Vagina (tissue), 2 donors: ENCODE data around the gene FAM174A. TPM values are rescaled to one million over a fixed set of nuclear protein-coding genes. Genes with fewer than 3 reads are reported as not detected.
A peak's percentile ranks its signal among the peaks of the same experiment; 100 is the strongest.

ENCODE experiments used
- DNase-seq, 2 donors: peaks; one replicate each; pipeline ENCODE4 v3.0.0-alpha.2; 2017; ENCODE audit errors: extremely low spot score in 2 of 2
- H3K27ac ChIP-seq: fragments of 200-600 bp; sonication (generic); one replicate; pipeline ENCODE4 v1.5.1; 2019
- H3K27me3 ChIP-seq: fragments of 200-600 bp; sonication (generic); one replicate; pipeline ENCODE4 v1.5.1; 2019
- H3K36me3 ChIP-seq, 2 donors: fragments of 200-600 bp; sonication (generic); one replicate each; pipeline ENCODE4 v1.5.1; 2017 to 2019
- H3K4me1 ChIP-seq: fragments of 200-600 bp; sonication (generic); one replicate; pipeline ENCODE4 v1.5.1; 2019
- H3K4me3 ChIP-seq, 2 donors: fragments of 200-600 bp; sonication (generic); 1 replicate in 1 of 2; 2 replicates in 1 of 2; pipeline ENCODE4 v1.5.1; 2016 to 2019
- H3K9me3 ChIP-seq: fragments of 200-600 bp; sonication (generic); one replicate; pipeline ENCODE4 v1.5.1; 2019
- POLR2A ChIP-seq, 2 donors: fragments of 450-650 bp; IDR thresholded peaks; one replicate each; pipeline ENCODE4 v1.6.1; 2017; ENCODE audit warnings: antibody characterized with exemption in 2 of 2, mild to moderate bottlenecking in 2 of 2, moderate library complexity in 2 of 2
- POLR2AphosphoS5 ChIP-seq, 2 donors: sonication (generic); formaldehyde crosslinking; IDR thresholded peaks; one replicate each; pipeline ENCODE4 v1.9.0; 2017; ENCODE audit warnings: antibody characterized with exemption in 2 of 2, mild to moderate bottlenecking in 2 of 2, low read depth in 1 of 2; ENCODE audit not compliant: insufficient read depth in 1 of 2
- intact Hi-C: fragments of 100-400 bp; cut with DNase I; formaldehyde crosslinking; loops from one replicate; pipeline ENCODE4 v1.15.1; 2023
- total RNA-seq: library from RNA; depleted of rRNA; stranded (reverse); fragments of >200 nt; gene quantifications from one replicate; pipeline ENCODE4 v1.2.3, GENCODE V29; 2016
- TF ChIP-seq, protein P1 (sequence below), 3 experiments: fragments of 450-650 bp in 2 of 3; fragments of 200-600 bp in 1 of 3; sonication (generic) in 1 of 3; IDR thresholded peaks; one replicate each; pipeline ENCODE4 v1.5.1; 2017 to 2019; ENCODE audit warnings: antibody characterized with exemption in 3 of 3, mild to moderate bottlenecking in 2 of 3, moderate library complexity in 2 of 3

Gene FAM174A
- total RNA-seq, 1 donor from 2014 or later = 18.9 TPM

DNA sequence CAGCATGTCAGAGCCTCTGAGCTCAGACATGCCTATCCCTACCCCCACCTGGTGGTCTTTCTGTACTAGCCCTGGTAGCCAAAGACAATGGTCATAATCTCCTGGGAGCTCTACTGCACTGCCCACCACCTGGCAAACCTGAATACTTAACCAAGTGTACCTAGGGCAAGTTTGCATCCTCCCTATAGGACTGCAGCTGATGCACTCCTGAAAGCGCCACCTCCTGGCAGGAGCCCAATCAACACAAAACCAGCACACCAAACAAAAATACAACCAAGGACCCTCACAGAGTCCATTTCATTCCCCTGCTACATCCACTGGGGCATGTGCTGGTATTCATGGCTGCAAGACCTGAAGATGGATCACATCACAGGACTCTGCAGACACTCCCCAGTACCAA is 14.8 kb upstream of the FAM174A start:
- H3K4me3 ChIP-seq = no peak overlapping the region
- no peaks in the 10 kb centered on the region for H3K4me1 ChIP-seq
- DNase-seq = no peak
- H3K36me3 ChIP-seq = no peaks in the 10 kb centered on the region
- no peak for TF ChIP-seq POLR2AphosphoS5 (IDR thresholded peaks at IDR 0.05; ENCODE audit: insufficient read depth in 1 of 2, low read depth in 1 of 2)
- TF ChIP-seq, protein P1, sequence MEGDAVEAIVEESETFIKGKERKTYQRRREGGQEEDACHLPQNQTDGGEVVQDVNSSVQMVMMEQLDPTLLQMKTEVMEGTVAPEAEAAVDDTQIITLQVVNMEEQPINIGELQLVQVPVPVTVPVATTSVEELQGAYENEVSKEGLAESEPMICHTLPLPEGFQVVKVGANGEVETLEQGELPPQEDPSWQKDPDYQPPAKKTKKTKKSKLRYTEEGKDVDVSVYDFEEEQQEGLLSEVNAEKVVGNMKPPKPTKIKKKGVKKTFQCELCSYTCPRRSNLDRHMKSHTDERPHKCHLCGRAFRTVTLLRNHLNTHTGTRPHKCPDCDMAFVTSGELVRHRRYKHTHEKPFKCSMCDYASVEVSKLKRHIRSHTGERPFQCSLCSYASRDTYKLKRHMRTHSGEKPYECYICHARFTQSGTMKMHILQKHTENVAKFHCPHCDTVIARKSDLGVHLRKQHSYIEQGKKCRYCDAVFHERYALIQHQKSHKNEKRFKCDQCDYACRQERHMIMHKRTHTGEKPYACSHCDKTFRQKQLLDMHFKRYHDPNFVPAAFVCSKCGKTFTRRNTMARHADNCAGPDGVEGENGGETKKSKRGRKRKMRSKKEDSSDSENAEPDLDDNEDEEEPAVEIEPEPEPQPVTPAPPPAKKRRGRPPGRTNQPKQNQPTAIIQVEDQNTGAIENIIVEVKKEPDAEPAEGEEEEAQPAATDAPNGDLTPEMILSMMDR (IDR thresholded peaks at IDR 0.05) = no peak
- no peak for TF ChIP-seq POLR2A (IDR thresholded peaks at IDR 0.05)
- no peak overlapping the region for H3K27ac ChIP-seq
- intact Hi-C loops = no loop called here
- H3K27me3 ChIP-seq = no peaks in the 10 kb centered on the region
- H3K9me3 ChIP-seq = no peaks in the 10 kb centered on the region

DNA sequence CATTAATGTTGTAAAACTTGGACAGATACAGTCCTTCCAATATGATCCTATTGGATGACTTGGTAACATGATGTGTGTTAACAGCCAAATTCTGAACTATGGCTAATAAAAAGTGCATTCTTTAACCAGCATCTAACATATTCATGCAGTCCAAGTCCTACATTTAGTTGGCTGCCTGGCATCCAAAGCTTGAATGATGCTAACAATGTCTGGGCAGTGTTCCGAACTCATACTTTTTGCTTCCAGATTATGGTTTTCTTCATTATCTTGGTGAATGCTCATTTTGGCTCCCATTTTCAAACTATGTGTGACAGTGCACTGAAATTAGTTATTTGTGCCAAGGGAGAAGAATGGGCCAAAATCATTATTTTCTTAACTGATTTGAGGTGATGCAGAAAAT is 2.8 kb downstream of the FAM174A start:
- no peak overlapping the region for H3K4me3 ChIP-seq

DNA sequence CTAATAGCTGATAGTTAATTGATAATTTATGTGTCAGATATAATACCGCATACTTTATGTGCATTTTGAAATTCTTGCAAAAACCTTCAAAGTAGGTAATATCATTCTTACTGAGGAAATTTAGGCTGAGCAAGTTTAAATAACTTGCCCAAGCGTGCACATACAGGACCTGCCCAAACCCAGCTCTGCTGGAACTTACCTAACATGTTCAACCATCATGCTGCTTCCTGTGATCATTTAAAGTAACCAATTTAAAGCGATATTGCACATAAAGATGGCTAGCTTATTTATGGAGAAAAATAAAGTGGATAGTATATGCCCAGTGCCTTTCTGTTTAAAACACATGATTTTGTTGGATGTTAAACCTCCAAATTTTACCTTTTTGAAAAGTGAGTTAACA is 4.3 kb downstream of the FAM174A start:
- TF ChIP-seq POLR2AphosphoS5 (IDR thresholded peaks at IDR 0.05; ENCODE audit: insufficient read depth in 1 of 2, low read depth in 1 of 2) = peak in 1 of 2 donors; percentile 50
- TF ChIP-seq, protein P1 (IDR thresholded peaks at IDR 0.05) = no peak
- Histone ChIP-seq H3K36me3 (no peaks in the 10 kb centered on the region), H3K27ac (no peak overlapping the region), H3K27me3 (no peaks in the 10 kb centered on the region), H3K4me3 (no peak overlapping the region), H3K4me1 (peaks cover 61% of the 10 kb centered on the region), H3K9me3 (no peaks in the 10 kb centered on the region)
- no peak for DNase-seq
- intact Hi-C loops = no loop called here

More for the DNA sequence above, 2.8 kb downstream of the FAM174A start:
- Histone ChIP-seq H3K36me3 (no peaks in the 10 kb centered on the region), H3K4me1 (peaks cover 65% of the 10 kb centered on the region), H3K9me3 (no peaks in the 10 kb centered on the region), H3K27me3 (no peaks in the 10 kb centered on the region), H3K27ac (no peak overlapping the region)
- intact Hi-C loops = no loop called here
- no peak for TF ChIP-seq POLR2A (IDR thresholded peaks at IDR 0.05)
- TF ChIP-seq POLR2AphosphoS5 (IDR thresholded peaks at IDR 0.05; ENCODE audit: insufficient read depth in 1 of 2, low read depth in 1 of 2) = no peak
- TF ChIP-seq, protein P1 (IDR thresholded peaks at IDR 0.05) = no peak
- no peak for DNase-seq

DNA sequence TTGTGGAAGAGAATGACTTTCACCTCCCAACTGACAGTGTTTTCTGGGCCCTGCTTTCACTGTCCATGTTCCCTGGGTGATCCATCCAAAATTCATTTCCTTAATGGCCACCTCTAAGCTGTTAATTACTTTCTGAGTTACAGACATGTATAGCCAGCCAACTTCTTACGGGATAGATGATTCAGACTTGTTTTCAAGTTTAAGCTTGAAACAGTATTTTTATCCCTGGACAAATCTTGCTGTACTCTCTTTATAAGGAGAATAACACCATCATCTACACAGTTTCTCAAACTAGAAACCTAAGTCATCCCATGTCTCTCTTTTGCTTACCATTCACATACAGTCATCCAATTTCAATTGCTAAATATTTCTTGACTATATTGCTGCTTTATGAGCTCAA is 6.9 kb downstream of the FAM174A start:
- Histone ChIP-seq H3K4me3 (no peak overlapping the region), H3K4me1 (peaks cover 45% of the 10 kb centered on the region), H3K27ac (no peak overlapping the region), H3K9me3 (no peaks in the 10 kb centered on the region), H3K36me3 (no peaks in the 10 kb centered on the region), H3K27me3 (no peaks in the 10 kb centered on the region)
- intact Hi-C loops = no loop called here
- TF ChIP-seq, protein P1 (IDR thresholded peaks at IDR 0.05) = no peak
- no peak for TF ChIP-seq POLR2AphosphoS5 (IDR thresholded peaks at IDR 0.05; ENCODE audit: insufficient read depth in 1 of 2, low read depth in 1 of 2)
- no peak for TF ChIP-seq POLR2A (IDR thresholded peaks at IDR 0.05)
- DNase-seq = no peak

GRCh38 chr5:100546001-100546400 is 10.8 kb downstream of the FAM174A start:
- intact Hi-C loops = no loop called here
- no peak overlapping the region for H3K27ac ChIP-seq
- no peaks in the 10 kb centered on the region for H3K27me3 ChIP-seq
- H3K4me3 ChIP-seq = no peak overlapping the region
- H3K9me3 ChIP-seq = no peaks in the 10 kb centered on the region
- TF ChIP-seq POLR2AphosphoS5 (IDR thresholded peaks at IDR 0.05; ENCODE audit: insufficient read depth in 1 of 2, low read depth in 1 of 2) (no peak), POLR2A (IDR thresholded peaks at IDR 0.05) (no peak)
- TF ChIP-seq, protein P1 (IDR thresholded peaks at IDR 0.05) = no peak
- no peaks in the 10 kb centered on the region for H3K36me3 ChIP-seq
- DNase-seq = no peak
- H3K4me1 ChIP-seq = peaks cover 11% of the 10 kb centered on the region
